GM18873 (cell line): ENCODE results near the gene SNX25.
"Not testable (repeated sequence)": the region's sequence is repeated elsewhere in the genome, so short reads cannot be mapped to it uniquely, and the experiment has no call there.

ENCODE experiments used
- ATAC-seq: cut with Tn5 transposase; IDR thresholded peaks from one replicate; pipeline ENCODE4 v1.9.1; 2021; ENCODE audit warnings: mild to moderate bottlenecking, moderate library complexity, moderate number of reproducible peaks; ENCODE audit not compliant: unreplicated experiment, low FRiP score

The SNX25 gene

DNA sequence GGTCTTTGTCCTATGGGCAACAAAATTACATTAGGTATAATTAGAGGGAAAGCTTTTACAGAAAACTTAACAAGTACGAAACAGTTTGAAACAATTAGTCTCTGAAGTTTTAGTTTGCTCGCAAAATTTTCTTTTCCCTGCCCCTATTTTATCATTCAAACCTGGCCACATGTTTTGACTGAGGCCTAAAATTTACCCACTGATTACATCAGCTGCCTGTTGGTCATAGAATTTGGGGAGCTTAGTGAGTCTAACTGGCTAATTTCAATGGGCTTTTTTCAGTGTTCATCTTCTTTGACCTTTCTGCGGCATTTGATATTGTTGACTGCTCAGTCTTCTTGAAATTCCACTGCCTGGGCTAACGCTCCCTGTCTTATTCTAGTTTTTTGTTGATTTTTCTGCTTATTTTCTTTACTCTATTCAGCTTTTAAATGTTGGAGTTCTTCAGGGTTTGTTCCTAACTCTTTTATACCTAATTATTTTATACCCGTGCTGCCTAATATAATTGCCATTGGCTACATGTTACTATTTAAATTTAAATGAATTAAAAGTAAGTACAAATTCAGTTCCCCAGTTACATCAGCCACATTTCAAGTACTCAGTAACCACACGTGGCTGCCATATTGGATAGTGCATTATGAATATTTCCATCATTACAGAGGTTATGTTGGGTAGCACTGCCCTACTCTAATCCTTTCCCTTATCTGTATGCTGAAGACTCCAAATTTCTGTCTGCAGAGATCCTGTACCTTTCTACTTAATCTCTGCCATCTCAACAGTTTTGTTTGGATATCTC is 87.5 kb downstream of the SNX25 start:
- no peak for ATAC-seq

DNA sequence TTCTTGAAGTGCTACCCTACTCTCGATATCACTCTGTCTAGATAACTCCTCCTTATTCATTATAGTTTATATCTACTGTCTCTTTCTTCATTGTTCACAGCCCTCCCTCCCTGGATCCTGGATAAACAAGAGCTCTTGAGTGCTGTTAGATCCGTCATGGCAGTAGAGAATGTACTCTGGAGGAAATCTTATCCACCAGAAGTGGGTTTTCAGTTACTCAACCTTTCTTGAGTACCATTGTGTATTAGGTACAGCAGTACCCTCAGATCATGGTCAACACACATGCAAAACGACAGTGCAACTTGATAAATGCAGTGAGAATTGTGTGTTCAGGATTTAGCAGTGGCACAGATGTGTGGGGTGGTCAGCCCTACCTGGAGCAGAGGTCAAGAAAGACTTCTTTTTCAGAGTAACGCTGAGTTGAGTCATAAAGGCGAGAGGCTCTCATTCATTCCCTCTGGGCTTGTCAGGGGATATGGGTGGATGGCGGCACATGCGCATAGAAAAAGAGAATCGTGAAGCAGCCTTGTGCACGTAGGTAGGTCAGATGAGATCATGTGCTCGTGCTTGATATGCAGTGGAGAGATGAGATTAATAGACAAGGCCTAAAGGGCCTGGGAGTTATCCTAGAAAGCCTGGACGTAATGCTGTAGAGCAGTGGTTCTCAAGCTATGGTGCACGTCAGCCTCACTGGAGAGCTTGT is 89.5 kb downstream of the SNX25 start:
- no peak for ATAC-seq

DNA sequence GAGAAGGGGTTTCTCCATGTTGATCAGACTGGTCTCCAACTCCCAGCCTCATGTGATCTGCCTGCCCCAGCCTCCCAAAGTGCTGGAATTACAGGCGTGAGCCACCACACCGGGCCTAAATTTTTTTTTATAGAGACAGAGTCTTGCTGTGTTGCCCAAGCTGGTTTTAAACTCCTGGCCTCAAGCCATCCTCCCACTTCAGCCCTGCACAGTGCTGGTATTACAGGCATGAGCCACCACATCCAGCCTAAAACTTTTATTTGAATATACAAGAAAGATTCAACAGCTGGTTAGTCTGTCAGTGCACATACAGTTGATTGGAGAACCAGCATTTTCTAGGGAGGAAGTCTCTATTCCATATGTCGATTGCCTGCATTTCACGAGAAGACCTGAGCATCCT is 95.1 kb downstream of the SNX25 start:
- no peak for ATAC-seq

- ATAC-seq: no peak
Observed at GRCh38 chr4:185304944-185305690, 95.7 kb downstream of the SNX25 start.

- ATAC-seq: no peak
Observed at GRCh38 chr4:185305979-185306442, 96.6 kb downstream of the SNX25 start.

GRCh38 chr4:185307136-185307950 is 97.9 kb downstream of the SNX25 start:
- peak; percentile 64 for ATAC-seq

- ATAC-seq: peak; percentile 51
Observed at GRCh38 chr4:185309770-185310169, 100.4 kb downstream of the SNX25 start.

- ATAC-seq: peak; percentile 30
Observed at GRCh38 chr4:185311113-185311888, 101.9 kb downstream of the SNX25 start.

DNA sequence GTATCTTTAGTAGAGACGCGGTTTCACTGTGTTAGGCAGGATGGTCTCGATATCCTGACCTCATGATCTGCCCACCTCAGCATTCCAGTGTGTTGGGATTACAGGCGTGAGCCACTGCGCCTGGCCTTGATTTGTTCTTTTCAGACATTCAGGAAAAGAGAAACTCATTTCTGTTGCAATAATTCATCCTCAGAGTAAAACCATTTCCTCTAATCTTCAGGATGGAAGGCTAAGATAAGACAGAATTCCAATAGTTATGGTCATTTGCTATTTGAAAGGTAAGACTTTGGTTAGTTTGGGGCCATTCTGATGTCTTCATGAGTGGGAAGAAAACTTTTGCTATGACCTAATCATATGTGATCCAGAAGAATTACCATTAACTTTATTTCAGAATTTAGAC is 103.3 kb downstream of the SNX25 start:
- no peak for ATAC-seq

DNA sequence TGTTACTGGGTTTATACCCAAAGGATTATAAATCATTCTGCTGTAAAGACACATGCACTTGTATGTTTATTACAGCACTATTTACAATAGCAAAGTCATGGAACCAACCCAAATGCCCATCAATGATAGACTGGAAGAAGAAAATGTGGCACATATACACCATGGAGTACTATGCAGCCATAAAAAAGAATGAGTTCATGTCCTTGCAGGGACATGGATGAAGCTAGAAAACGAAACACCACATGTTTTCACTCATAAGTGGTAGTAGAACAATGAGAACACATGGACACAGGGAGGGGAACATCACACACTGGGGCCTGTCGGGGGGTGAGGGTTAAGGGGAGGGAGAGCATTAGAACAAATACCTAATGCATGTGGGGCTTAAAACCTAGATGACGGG is 108.1 kb downstream of the SNX25 start:
- not testable (repeated sequence) for ATAC-seq

GRCh38 chr4:185317880-185318279 is 108.5 kb downstream of the SNX25 start:
- no peak for ATAC-seq

GRCh38 chr4:185318679-185319078 is 109.3 kb downstream of the SNX25 start:
- no peak for ATAC-seq

DNA sequence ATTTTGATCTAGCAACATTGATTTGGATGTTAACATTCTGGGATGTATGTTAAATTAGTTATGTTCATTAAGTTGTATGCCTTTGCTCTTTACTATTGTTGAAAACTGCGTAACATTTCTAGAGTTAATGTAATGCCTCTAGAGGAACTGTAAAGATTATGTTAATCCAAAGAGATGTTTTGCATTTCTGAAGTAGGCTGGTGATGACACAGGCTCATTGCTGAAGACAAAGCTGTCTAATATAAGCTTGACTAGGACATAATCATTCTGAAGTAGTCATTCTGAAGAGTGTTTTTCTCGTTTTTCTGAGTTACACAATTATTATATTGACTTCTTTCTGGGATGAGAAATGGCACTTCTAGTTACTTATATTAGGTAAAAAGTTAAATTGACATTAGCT is 113.4 kb downstream of the SNX25 start:
- ATAC-seq: no peak

GRCh38 chr4:185323606-185324005 is 114.2 kb downstream of the SNX25 start:
- ATAC-seq: no peak

DNA sequence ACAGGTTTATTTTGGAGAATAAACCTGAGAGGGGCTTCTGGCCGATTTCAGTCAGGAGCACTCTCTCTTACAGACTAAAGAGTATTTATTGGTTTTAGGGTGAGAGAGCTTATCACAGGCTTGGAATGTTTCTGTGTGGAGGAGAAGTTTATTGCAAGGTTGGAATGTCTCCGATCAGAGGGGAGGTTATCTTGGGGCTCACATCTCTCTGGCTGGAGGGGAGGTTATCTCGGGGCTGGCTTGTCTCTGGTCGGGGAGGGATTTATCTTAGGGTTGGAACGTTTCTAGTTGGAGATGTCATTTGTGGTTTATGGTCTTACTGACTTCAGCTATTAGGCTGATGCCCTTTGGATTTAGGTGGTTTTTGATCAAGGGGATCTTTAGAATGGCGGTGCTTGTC is 115.0 kb downstream of the SNX25 start:
- ATAC-seq: not testable (repeated sequence)

GRCh38 chr4:185325721-185326120 is 116.3 kb downstream of the SNX25 start:
- ATAC-seq: not testable (repeated sequence)

GRCh38 chr4:185328586-185328985 is 119.2 kb downstream of the SNX25 start:
- no peak for ATAC-seq

DNA sequence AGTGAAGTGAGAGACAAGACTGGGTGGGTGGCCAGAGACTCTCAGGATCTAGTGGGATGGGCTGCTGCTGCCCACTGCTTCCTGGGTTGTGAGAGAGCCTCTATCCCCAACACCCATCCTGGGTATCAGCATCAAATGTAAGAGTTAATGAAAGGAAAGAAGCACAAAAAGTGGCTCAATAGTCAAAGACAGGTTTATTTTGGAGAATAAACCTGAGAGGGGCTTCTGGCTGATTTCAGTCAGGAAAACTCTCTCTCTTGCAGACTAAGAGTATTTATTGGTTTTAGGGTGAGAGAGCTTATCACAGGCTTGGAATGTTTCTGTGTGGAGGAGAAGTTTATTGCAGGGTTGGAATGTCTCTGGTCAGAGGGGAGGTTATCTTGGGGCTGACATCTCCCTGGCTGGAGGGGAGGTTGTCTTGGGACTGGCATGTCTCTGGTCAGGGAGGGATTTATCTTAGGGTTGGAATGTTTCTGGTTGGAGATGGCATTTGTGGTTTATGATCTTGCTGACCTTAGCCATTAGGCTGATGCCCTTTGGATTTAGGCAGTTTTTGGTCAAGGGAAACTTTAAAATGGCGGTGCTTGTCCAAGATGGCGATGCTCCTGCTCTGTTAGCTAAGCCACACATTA is 120.6 kb downstream of the SNX25 start:
- ATAC-seq: not testable (repeated sequence)
